Neural cell (in vitro differentiated cells): Measurements from ENCODE around the gene COL4A2.

ENCODE experiments used
- CTCF ChIP-seq: fragments of 450-650 bp; IDR thresholded peaks from 2 replicates; pipeline ENCODE4 v1.5.1; 2014; ENCODE audit warnings: antibody characterized with exemption, mild to moderate bottlenecking, moderate library complexity; ENCODE audit not compliant: poor library complexity, severe bottlenecking
- EP300 ChIP-seq: fragments of 450-650 bp; conservative IDR thresholded peaks from 2 replicates; pipeline ENCODE4 v1.6.1; 2014; ENCODE audit warnings: antibody characterized with exemption, mild to moderate bottlenecking, moderate library complexity; ENCODE audit not compliant: poor library complexity, severe bottlenecking
- EZH2 ChIP-seq: fragments of 200-600, 300-800 bp; shearing (Covaris generic), sonication (generic); IDR thresholded peaks from 2 replicates; pipeline ENCODE4 v1.6.1; 2014; ENCODE audit warnings: antibody characterized with exemption, low read length, borderline replicate concordance, mild to moderate bottlenecking; ENCODE audit not compliant: insufficient read depth, poor library complexity, severe bottlenecking
- POLR2AphosphoS5 ChIP-seq: IDR thresholded peaks from 2 replicates; pipeline ENCODE4 v1.6.1; 2012
- REST ChIP-seq: IDR thresholded peaks from 2 replicates; pipeline ENCODE4 v1.6.1; 2012; ENCODE audit warnings: borderline replicate concordance
- TAF1 ChIP-seq: IDR thresholded peaks from 2 replicates; pipeline ENCODE4 v1.6.1; 2012; ENCODE audit warnings: low read depth

GRCh38 chr13:110531100-110531499, 224.0 kb downstream of the COL4A2 start:
- no peak for TF ChIP-seq CTCF
- no peak for TF ChIP-seq EZH2
- TF ChIP-seq TAF1: no peak
- no peak for TF ChIP-seq EP300
- no peak for TF ChIP-seq POLR2AphosphoS5
- TF ChIP-seq REST: no peak
